GM10847 (cell line): ENCODE results near the gene FAM117B.

Experiments
- POLR2A ChIP-seq: IDR thresholded peaks from 2 replicates; pipeline ENCODE4 v1.6.1; 2011; ENCODE audit not compliant: insufficient read length; ENCODE audit errors: extremely low read depth

FAM117B gene

DNA sequence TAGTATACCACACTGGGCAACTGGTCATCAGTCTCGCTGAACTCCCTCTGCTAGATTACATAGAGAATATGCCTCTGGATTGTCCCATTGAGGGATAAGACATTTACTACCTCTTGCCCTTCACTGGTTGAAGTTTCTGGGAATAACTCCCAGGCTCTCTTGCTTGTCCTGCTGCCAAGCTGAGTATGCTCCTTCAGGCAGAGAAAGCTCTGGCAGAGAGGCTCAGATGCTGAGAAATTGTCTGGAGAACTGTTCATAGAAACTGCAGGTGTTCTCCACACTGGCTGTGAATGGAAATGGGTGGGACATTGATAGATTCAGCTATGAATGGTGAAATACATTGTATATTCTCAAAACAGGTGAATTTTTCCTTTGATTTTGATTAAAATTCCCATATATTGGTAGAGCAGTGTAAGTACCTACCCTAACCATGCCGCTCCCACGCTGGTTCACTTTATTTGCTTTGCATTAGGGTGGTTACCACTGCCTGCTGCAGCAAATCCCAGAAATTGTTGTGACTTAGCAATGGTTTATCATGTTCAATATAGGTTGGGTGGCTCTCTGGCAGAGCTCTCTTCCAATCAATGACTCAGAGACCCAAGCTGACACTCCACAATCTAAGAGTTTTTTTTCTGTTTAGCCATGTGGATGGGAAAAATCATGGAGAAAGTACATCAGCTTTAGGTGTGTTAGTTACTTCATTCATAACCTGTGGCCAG lies 36.7 kb downstream of the FAM117B start:
- no peak for TF ChIP-seq POLR2A

DNA sequence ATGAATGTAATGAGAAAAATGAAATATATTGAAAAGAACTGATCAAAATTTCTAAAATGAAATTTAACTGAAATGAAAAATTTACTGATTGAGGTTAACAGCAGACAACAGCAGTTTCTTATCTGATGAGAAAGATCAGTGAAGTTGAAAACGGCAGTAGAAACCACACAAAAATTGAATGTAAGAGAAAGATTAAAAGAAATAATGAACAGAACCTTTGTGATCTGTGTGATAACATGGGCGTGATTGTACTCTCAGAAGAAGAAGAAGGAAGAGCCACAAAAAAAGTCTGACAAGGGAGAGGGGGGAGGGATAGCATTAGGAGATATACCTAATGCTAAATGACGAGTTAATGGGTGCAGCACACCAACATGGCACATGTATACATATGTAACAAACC lies 45.2 kb downstream of the FAM117B start:
- no peak for TF ChIP-seq POLR2A

DNA sequence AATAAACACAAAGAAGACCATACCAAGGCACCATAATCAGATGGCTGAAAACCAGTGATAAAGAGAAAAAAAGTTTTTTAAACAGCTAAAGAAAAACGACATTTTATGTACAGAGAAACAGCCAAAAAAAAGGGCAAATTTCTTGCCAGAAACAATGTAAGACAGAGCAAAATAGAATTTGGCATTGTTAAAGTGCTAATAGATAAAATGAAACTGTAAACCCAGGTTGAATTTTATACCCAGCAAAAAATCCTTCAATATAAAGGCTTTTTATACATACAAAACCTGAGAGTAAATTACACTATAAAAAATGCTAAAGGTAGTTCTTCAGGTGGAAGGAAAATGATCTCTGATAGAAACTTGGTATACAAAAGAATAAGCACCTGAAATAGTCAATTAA lies 45.7 kb downstream of the FAM117B start:
- TF ChIP-seq POLR2A = no peak

DNA sequence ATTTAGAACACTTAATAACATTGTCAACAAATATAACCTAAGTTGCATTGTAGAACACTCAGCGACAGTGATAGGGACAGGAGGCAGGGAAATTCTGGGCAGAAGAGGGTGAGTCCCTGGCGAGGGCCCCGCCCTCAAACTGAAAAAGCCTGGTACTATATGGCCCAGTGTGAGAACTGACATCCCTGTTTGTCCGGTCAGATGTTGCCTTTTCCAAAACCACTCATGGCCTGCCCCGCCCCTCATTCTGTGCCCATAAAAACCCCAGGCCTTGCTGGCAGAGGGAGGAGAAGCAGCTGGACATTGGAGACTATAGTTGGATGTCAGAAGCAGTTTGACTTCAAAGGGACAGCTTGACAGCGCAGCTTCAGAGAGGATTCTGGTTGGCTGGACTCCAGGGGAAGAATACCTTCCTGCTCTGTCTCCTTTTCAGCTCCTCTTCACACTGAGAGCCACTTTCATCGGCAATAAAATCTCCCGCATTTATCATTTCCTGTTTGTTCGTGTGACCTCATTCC lies 47.0 kb downstream of the FAM117B start:
- TF ChIP-seq POLR2A = no peak

DNA sequence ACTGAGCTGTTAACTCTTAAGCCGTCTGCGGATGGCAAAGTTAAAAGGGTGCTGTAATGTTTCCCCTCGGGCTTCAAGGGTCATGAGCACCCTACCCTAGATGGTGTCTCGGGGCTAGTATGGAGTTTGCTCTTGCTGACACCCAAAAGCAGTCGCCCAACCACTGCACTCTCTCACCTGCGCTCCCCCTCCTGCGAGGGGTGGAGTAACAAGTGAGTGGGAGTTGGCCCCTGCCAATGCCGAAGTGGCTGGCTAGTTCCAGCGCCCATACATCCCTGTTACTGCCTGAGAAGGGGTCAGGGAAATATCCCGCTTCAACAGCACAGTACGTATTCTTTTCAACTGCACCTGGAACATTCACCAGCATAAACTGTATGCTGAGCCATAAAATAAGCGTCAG lies 47.5 kb downstream of the FAM117B start:
- no peak for TF ChIP-seq POLR2A

DNA sequence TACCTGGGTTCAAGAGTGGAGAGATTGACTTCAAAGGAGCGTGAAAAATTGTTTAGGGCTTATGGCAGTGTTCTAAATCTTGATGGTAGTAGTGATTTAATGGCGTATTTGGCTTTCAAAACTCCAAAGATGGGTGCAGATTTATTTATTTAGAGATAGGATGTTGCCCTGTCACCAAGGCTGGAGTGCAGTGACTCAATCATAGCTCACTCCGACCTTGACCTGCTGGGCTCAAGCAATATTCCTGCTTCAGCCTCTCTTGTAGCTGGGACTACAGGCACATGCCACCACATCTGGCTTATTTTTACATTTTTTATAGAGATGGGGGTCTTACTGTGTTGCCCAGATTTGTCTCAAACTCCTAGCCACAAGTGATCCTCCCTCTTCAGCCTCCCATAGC lies 52.5 kb downstream of the FAM117B start:
- no peak for TF ChIP-seq POLR2A

DNA sequence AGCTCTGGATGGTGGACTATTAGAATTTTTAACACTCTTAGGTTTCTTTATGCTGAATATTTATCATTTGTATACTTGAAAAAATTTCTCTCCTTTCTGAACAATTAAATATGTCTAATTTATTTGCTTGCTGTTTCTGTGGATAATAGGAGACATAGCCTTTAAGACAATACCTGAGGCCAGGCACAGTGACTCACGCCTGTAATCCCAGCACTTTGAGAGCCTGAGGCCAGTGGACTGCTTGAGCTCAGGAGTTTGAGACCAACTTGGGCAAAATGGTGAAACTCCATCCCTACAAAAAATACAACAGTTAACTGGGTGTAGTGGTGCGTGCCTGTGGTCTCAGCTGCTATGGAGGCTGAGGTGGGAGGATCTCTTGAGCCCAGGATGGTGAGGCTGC lies 54.7 kb downstream of the FAM117B start:
- no peak for TF ChIP-seq POLR2A

DNA sequence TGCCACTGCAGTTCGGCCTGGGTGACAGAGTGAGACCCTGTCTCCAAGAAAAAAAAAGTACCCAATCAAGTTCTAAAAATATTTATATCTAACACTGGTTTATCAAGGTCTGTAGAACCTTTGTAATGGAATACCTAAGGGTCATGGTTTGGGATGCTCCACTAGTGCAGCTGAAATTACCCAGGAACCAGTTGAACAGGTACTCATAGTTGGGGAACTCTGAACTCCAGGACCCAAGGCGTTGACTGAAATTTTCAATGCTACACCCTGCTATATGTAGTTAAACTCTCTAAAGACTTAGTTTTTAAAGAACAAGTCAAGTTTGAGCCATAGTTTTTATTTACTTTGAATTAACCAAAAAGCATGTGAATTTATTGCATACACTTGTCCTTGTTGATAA lies 55.1 kb downstream of the FAM117B start:
- TF ChIP-seq POLR2A = no peak

DNA sequence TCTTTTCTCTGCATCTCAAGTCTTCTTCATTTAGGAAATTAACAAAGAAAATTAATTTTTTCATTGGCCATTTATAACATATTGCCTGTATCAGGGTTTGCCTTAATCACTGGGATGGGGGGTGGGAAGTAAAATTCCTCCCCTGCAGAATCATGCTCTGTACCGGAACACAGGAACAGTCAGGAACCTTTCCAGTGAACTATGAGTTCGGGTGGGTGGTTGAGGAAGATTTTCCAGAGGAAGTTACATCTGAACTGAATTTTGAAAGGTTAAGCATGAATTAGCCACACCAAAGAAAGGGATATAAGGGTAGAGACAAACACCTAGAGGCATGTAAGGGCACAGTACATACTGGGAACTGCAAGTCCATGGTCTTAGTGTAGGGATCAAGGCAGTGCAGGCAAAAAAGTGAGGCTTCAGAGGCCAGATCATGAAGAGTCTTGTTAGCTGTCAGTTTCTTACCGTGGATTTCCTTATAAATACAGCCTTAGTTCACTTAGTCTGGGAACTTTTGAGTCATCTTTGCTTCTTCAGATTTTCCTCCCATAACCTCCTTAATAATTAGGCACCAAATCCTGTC lies 55.6 kb downstream of the FAM117B start:
- TF ChIP-seq POLR2A = no peak

DNA sequence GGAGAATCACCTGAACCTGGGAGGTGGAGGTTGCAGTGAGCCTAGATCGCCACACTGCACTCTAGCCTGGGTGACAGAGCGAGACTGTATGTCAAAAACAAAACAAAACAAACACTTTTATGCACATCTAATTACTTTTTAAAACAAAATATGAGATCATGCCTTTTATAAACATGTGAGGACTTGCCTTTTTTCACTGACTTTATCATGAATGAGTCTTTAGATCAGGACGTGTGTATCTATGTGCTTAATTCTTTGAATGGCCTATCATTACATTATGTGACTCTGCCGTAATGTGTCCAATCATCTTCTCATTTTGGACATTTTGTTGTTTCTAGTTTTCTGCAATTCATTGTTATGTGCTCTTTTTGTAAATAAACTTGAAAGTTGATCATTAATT lies 58.7 kb downstream of the FAM117B start:
- no peak for TF ChIP-seq POLR2A

DNA sequence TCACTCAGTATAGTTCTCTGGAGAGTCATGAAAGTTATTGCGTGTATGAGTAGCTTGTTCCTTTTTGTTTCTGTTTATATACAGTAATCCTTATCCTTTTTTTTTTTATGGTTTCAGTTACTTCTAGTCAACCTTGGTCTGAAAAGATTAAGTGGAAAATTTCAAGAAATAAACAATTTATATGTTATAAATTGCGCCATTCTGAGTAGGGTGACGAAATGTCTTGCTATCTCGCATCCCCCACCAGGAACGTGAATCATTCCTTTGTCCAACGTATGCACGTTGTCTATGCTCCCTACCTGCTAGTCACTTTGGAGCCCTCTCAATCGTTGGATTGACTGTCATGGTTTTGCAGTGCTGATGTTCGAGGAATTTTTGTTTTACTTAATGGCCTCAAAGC lies 60.4 kb downstream of the FAM117B start:
- TF ChIP-seq POLR2A = no peak

DNA sequence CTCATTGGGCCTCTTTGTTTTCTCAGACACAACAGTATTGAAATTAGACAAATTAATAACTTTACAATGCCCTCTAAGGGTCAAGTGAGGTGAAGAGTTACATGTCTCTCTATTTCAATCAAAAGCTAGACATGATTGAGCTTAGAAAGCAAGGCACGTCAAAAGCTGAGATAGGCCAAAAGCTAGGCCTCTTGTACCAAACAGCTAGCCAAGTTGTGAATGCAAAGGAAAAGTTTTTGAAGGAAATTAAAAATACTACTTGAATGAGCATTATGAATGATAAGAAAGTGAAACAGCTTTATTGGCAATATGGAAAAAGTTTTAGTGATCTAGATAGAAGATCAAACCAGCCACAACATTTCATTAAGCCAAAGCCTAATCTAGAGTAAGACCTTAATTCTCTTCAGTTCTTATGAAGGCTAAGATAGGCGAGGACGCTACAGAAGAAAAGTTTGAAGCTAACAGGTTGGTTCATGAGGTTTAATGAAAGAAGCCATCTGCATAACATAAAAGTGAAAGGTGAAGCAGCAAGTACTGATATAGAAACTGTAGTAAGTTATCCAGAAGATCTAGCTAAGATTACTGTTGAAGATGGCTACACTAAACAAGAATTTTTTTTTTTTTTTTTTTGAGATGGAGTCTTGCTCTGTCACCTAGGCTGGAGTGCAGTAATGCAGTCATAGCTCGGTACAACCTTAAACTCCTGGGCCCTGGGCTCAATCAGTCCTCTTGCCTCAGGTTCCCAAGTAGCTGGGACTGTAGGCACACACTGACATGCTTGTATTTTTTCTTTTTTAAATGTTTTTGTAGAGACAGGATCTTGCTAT lies 65.5 kb downstream of the FAM117B start:
- TF ChIP-seq POLR2A = no peak

DNA sequence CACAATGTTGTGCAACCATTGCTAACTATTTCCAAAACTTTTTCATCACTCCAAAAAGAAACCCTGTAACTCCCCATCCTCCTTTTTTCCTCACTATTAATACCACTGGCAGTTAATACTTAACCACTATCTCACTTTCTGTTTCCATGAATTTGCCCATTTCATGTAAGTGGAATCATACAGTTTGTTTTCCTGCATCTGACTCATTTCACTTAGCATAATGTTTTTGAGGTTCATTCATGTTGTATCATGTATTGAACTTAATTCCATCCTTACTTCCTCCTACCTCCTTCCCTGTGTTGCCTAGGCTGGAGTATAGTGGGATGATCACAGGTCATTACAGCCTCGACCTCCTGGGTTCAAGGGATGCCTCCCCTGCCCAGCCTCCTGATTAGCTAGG lies 68.3 kb downstream of the FAM117B start:
- no peak for TF ChIP-seq POLR2A

DNA sequence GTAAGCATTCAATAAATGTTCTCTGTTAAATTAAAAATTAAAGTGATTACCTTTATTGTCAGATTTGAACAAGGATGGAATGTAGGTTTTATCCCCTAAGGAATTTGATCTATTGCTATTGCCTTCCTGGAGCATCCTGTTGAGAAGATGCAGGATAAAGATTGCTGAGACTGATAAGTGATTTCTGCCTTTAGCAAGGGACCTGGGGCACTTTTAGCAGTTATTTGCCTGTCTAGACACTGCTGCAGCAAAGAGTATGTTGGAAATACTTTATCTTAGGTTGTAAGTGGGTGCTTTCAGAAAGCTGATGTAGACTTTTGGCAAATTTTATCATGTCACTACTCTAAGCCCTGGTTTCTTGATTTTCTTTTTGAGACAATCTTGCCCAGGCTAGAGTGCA lies 69.5 kb downstream of the FAM117B start:
- no peak for TF ChIP-seq POLR2A

DNA sequence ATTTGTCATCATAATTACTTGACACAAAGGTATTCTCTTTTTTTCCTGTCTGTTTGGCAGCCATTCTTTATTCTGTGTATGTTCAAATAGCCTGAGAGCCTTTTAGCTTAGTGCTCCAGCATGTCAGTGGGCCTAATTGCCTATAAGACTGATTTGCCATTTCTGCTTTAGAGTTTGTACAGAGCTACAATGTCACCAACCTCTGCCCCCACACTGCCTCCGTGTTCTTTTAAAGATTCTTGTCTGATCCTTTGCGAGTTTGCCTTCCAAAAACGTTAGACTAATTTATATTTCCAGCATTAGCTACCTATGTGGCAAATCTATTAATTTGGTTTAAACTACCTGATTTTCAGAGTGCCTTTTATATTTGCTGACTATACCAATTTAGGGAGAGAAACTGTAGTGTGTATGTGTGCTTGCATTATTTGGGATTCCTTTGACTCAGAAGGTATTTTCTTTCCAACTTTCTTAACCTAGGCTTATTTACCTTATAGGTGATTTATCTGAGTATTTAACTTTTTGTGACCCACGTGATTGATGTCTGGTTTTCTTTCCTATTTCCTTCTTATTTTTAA lies 70.8 kb downstream of the FAM117B start:
- TF ChIP-seq POLR2A = no peak
